OCI-LY3 (cell line): Measurements from ENCODE around the gene PDPN.

Experiments
- H2AFZ ChIP-seq: fragments of 200-600, 300-600 bp; shearing (Covaris generic); 2 replicates; pipeline ENCODE4 v1.6.0; 2014; ENCODE audit warnings: antibody characterized with exemption, low read depth, low read length
- H3K27ac ChIP-seq: fragments of 200-600, 300-600 bp; sonication (generic); 2 replicates; pipeline ENCODE4 v1.5.1; 2014; ENCODE audit warnings: mild to moderate bottlenecking, low read length, moderate library complexity, mixed read lengths
- H3K27me3 ChIP-seq: fragments of 200-600, 300-600 bp; sonication (generic); 2 replicates; pipeline ENCODE4 v1.6.1; 2014; ENCODE audit warnings: low read depth, low read length, mixed read lengths
- H3K36me3 ChIP-seq: fragments of 200-600, 300-600 bp; sonication (generic); replicated peaks from 2 replicates; pipeline ENCODE3; 2014; ENCODE audit warnings: low read depth, low read length, mixed read lengths
- H3K4me1 ChIP-seq: fragments of 300-600, 200-600 bp; sonication (generic); 2 replicates; pipeline ENCODE4 v1.6.1; 2014; ENCODE audit warnings: low read length, mixed read lengths
- H3K4me2 ChIP-seq: fragments of 200-600, 300-600 bp; sonication (generic); 2 replicates; pipeline ENCODE4 v1.6.1; 2014; ENCODE audit warnings: low read length, mixed read lengths
- H3K4me3 ChIP-seq: fragments of 300-600, 200-600 bp; sonication (generic); 2 replicates; pipeline ENCODE4 v1.5.1; 2014; ENCODE audit warnings: antibody characterized with exemption, mild to moderate bottlenecking, low read length, moderate library complexity
- H3K79me2 ChIP-seq: fragments of 300-600, 200-600 bp; shearing (Covaris generic); 2 replicates; pipeline ENCODE4 v1.6.1; 2014; ENCODE audit warnings: mild to moderate bottlenecking, low read length, mixed read lengths
- H3K9ac ChIP-seq: fragments of 300-600, 200-600 bp; shearing (Covaris generic); 2 replicates; pipeline ENCODE4 v1.6.0; 2014; ENCODE audit warnings: mild to moderate bottlenecking, low read length, moderate library complexity
- H3K9me3 ChIP-seq: fragments of 200-600, 300-600 bp; shearing (Covaris generic); 2 replicates; pipeline ENCODE4 v1.6.1; 2014; ENCODE audit warnings: low read length, mixed read lengths; ENCODE audit not compliant: insufficient read depth
- H4K20me1 ChIP-seq: fragments of 200-600, 300-600 bp; sonication (generic); 2 replicates; pipeline ENCODE4 v1.6.1; 2016; ENCODE audit warnings: low read length, mixed read lengths; ENCODE audit not compliant: insufficient read depth
- EZH2phosphoT487 ChIP-seq: fragments of 200-600 bp; shearing (Covaris generic); IDR thresholded peaks from 2 replicates; pipeline ENCODE4 v1.6.1; 2018; ENCODE audit warnings: antibody characterized with exemption, mixed run types, low read depth
- TF ChIP-seq, protein P1 (sequence below): fragments of 200-600, 300-600 bp; sonication (generic); IDR thresholded peaks from 2 replicates; pipeline ENCODE4 v1.5.1; 2014; ENCODE audit warnings: antibody characterized with exemption, low read length, low read depth

Gene PDPN

DNA sequence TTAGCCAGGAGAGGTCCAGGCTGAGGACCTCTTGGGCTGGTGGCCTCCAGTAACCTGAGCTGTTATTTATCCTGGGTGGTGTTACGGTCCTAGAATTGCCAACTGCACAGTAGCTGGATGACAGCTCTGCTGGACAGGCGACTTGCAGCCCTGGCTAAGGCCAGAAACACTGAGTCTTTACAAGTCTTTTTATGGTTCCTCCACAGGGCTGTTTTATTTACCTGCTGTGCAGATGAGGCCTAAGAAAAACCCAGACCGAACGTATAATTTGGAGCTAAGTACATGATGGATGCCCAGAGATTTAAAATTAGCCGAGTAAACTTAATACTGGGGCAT lies 39.4 kb upstream of the PDPN start:
- H2AFZ ChIP-seq = no peak overlapping the region
- H3K36me3 ChIP-seq = no peaks in the 10 kb centered on the region
- H4K20me1 ChIP-seq = no peaks in the 10 kb centered on the region
- H3K9me3 ChIP-seq = no peaks in the 10 kb centered on the region
- no peak for TF ChIP-seq EZH2phosphoT487
- TF ChIP-seq, protein P1, sequence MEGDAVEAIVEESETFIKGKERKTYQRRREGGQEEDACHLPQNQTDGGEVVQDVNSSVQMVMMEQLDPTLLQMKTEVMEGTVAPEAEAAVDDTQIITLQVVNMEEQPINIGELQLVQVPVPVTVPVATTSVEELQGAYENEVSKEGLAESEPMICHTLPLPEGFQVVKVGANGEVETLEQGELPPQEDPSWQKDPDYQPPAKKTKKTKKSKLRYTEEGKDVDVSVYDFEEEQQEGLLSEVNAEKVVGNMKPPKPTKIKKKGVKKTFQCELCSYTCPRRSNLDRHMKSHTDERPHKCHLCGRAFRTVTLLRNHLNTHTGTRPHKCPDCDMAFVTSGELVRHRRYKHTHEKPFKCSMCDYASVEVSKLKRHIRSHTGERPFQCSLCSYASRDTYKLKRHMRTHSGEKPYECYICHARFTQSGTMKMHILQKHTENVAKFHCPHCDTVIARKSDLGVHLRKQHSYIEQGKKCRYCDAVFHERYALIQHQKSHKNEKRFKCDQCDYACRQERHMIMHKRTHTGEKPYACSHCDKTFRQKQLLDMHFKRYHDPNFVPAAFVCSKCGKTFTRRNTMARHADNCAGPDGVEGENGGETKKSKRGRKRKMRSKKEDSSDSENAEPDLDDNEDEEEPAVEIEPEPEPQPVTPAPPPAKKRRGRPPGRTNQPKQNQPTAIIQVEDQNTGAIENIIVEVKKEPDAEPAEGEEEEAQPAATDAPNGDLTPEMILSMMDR = no peak
- H3K79me2 ChIP-seq = no peaks in the 10 kb centered on the region
- no peaks in the 10 kb centered on the region for H3K4me1 ChIP-seq
- H3K4me3 ChIP-seq = no peak overlapping the region
- no peak overlapping the region for H3K27ac ChIP-seq
- H3K27me3 ChIP-seq = no peaks in the 10 kb centered on the region
- H3K4me2 ChIP-seq = no peak overlapping the region
- no peak overlapping the region for H3K9ac ChIP-seq

DNA sequence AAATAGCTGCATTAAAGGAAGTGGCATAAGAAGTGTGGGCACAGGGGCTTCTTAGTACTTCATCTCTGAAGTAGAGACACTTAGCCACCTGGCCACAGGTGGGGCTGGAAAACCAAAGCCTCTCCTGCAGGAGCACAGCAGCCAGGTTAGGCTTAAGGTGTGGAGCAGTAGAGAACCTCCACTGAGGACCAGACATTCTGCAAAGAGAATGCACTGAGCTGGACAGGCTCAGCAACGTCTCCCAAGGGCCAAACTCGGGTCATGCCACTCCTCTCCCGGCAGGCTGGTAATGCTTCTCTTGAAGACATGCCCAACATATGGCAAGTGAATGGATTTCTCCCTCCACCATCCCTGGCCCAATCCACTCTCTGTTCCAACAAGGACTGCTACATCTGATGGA lies 36.8 kb upstream of the PDPN start:
- TF ChIP-seq, protein P1 = no peak
- TF ChIP-seq EZH2phosphoT487 = no peak
- Histone ChIP-seq H3K27ac (no peak overlapping the region), H3K9me3 (no peaks in the 10 kb centered on the region), H3K4me3 (no peak overlapping the region), H3K4me2 (no peak overlapping the region), H3K9ac (no peak overlapping the region), H3K79me2 (no peaks in the 10 kb centered on the region), H2AFZ (no peak overlapping the region), H3K27me3 (no peaks in the 10 kb centered on the region), H3K36me3 (no peaks in the 10 kb centered on the region), H3K4me1 (no peaks in the 10 kb centered on the region), H4K20me1 (no peaks in the 10 kb centered on the region)

DNA sequence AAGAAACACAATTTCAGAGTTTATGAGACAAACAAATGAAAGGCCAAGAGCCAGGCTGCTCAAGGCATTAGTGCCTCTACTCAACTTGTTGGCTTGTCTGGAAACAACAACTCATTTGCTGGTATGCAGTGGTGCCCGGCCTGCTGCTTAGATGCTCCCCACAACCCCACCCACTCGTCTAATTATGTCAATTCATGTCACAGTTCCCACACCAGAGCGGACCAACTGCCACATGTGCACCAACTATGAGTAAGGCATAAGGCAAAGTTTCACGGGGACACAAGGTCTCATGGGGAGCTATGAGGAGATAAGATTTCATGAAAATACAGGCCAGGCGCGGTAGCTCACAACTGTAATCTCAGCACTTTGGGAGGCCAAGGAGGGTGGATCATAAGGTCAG lies 35.4 kb upstream of the PDPN start:
- TF ChIP-seq EZH2phosphoT487 = no peak
- TF ChIP-seq, protein P1 = no peak
- Histone ChIP-seq H3K27ac (no peak overlapping the region), H2AFZ (no peak overlapping the region), H3K36me3 (no peaks in the 10 kb centered on the region), H3K27me3 (no peaks in the 10 kb centered on the region), H4K20me1 (no peaks in the 10 kb centered on the region), H3K4me3 (no peak overlapping the region), H3K4me2 (no peak overlapping the region), H3K79me2 (no peaks in the 10 kb centered on the region), H3K4me1 (no peaks in the 10 kb centered on the region), H3K9ac (no peak overlapping the region), H3K9me3 (no peaks in the 10 kb centered on the region)

DNA sequence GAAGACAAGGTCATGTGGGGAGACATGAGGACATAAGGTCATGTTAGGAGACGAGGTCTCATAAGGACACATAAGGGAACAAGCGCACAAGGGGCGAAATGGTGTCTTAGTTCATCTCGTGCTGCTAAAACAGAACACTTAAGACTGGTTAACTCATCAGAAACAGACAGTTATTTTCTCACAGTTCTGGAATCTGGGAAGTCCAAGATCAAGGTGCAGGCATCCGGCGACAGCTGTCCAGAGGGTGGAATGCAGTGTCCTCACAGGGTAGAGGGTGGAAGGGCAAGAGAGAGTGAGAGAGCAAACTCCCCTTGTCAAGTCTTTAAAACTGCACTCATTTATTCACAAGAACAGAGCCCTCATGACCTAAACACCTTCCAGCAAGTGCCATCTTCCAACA lies 34.6 kb upstream of the PDPN start:
- Histone ChIP-seq H4K20me1 (no peaks in the 10 kb centered on the region), H3K27ac (no peak overlapping the region), H2AFZ (no peak overlapping the region), H3K4me1 (no peaks in the 10 kb centered on the region), H3K27me3 (no peaks in the 10 kb centered on the region), H3K79me2 (no peaks in the 10 kb centered on the region), H3K4me3 (no peak overlapping the region), H3K36me3 (no peaks in the 10 kb centered on the region), H3K9me3 (no peaks in the 10 kb centered on the region), H3K9ac (no peak overlapping the region), H3K4me2 (no peak overlapping the region)
- TF ChIP-seq, protein P1 = no peak
- TF ChIP-seq EZH2phosphoT487 = no peak
